Measurements from ENCODE around the gene LUC7L.
A peak's percentile ranks its signal among the peaks of the same experiment; 100 is the strongest.

The LUC7L gene

DNA sequence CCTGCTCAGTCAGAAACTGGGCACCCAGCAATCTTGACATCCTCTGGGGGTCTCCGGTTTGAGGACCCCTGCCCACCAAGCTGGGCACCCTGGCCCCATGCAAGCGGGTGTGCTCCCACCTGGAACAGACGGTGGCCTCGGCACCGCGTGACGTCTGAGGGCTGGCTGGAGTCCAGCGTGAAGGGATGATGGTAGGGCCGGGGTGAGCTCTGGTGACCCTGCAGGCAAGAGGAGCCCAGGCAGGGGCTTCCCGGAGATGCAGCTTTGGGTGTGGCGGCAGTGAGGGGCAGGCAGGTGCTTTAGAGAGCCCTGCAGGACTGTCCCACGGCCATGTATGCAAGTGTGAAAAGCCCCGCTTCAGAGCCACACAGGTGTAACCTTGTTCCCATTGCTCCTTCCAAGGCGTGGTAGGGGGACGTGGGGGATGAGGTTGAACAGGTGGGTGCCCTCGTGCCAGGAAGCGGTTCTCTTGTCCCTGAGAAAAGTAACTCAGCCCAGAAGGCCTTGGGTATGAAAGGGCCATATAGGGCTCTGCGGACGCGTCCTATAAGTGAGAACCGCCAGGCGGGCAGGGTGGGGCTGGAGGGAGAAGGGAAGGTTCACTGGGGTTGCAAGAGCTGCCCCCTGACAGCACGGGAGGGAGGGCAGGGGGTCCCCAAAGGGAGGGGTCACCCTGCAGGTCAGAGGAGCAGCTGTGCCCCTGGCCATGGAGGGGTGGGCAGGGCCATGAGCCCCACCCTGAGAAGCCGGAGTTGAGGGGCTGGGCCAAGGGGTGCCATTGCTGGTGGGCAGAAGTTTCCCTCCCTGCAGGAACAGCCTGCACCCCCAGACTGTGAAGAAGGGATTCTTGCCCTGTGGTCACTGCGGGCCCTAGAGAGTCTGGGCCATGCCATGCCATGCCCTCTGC lies 37.3 kb upstream of the LUC7L start:
- TF ChIP-seq, protein P1, sequence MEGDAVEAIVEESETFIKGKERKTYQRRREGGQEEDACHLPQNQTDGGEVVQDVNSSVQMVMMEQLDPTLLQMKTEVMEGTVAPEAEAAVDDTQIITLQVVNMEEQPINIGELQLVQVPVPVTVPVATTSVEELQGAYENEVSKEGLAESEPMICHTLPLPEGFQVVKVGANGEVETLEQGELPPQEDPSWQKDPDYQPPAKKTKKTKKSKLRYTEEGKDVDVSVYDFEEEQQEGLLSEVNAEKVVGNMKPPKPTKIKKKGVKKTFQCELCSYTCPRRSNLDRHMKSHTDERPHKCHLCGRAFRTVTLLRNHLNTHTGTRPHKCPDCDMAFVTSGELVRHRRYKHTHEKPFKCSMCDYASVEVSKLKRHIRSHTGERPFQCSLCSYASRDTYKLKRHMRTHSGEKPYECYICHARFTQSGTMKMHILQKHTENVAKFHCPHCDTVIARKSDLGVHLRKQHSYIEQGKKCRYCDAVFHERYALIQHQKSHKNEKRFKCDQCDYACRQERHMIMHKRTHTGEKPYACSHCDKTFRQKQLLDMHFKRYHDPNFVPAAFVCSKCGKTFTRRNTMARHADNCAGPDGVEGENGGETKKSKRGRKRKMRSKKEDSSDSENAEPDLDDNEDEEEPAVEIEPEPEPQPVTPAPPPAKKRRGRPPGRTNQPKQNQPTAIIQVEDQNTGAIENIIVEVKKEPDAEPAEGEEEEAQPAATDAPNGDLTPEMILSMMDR (IDR thresholded peaks at IDR 0.05; ENCODE audit: insufficient read depth, low read depth, low read length, missing control alignments) = no peak
- DNase-seq (ENCODE audit: low read depth) = no peak
- no peak overlapping the region for H3K4me3 ChIP-seq (ENCODE audit: low read length)

DNA sequence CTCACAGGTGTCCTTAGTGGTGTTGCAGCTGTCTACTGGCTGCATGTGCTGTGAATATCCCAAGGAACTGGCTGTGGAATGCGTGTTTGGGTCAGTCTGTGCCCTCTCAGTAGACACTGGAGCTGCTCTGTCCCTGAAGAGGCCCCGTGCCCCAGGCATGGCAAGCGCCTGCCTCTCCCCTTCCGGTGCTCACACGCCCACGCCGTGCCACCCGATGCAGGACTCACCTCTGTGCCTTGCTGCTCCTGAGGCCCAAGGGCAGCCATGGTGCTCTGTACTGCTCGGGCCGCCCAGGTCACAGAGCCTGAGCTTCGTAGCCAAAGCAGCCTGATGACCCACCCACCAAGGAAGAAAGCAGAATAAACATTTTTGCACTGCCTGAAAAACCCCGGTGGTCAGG lies 36.5 kb upstream of the LUC7L start:
- TF ChIP-seq, protein P1 (IDR thresholded peaks at IDR 0.05; ENCODE audit: insufficient read depth, low read depth, low read length, missing control alignments) = no peak
- DNase-seq (ENCODE audit: low read depth) = peak; percentile 40
- H3K4me3 ChIP-seq (ENCODE audit: low read length) = no peak overlapping the region

DNA sequence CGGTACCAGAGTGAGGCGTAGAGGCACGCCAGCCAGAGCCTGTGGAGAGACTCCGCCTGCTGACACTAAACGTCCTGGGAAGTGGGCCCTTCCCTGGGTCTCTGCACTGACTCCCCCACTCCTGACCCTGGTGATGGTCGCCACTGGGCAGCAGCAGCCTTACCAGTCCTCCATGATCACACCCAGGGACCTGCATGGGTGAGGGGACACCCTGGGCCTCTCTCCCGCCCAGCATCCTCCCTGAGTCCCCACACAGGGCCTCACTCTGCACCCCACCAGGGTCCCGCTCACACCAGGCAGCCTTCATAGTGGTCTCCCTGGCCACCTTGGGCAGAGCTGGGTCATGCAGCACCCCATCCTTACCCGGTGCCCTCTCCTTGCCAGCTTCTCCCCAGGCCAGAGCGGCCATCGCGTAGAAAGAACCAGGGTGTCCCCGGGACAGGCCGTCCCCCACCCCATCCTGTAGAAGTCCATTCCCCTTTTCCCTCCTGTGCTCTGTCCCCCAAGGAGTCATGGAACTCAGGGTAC lies 35.8 kb upstream of the LUC7L start:
- DNase-seq (ENCODE audit: low read depth) = no peak
- H3K4me3 ChIP-seq (ENCODE audit: low read length) = no peak overlapping the region
- TF ChIP-seq, protein P1 (IDR thresholded peaks at IDR 0.05; ENCODE audit: insufficient read depth, low read depth, low read length, missing control alignments) = no peak

DNA sequence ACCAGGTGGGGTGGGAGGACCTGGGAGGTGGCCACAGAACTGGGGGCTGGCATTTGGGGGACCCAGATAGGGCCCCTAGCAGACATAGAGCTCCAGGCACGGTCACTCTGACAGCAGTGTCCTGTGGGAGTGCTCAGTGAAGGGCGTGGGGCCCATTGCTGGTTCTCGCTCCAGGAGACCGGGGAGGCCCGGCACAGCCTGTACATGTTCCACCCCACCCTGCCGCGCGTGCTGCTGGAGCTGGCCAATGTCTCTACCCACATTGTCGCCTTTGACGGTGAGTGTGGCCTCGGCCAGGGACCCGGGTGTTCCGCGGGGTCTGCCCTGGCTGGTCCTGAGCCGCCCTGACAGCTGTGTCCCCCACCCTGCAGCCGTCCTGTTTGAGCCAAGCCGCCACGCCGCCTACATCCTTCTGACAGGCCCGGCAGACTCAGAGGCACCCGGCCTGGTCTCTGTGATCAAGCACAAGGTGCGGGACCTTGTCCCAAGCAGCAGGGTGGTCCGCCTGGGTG lies 35.2 kb upstream of the LUC7L start:
- no peak overlapping the region for H3K4me3 ChIP-seq (ENCODE audit: low read length)
- TF ChIP-seq, protein P1 (IDR thresholded peaks at IDR 0.05; ENCODE audit: insufficient read depth, low read depth, low read length, missing control alignments) = no peak
- DNase-seq (ENCODE audit: low read depth) = no peak

DNA sequence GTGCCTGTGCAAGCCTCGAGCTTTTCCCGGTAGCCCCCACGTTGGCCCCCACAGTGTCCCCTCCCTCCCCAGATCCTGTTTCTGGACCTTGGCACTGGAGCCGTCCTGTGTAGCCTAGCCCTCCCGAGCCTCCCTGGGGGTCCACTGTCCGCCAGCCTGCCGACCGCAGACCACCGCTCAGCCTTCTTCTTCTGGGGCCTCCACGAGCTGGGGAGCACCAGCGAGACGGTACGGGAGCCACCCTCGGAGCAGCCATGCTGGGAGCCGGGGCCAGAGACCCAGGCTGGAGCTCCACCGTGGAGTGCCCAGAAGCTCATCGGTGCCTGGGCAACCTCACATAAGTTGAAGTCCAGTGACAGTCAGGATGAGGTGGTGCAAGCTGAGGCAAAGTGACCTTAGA lies 34.7 kb upstream of the LUC7L start:
- no peak overlapping the region for H3K4me3 ChIP-seq (ENCODE audit: low read length)
- TF ChIP-seq, protein P1 (IDR thresholded peaks at IDR 0.05; ENCODE audit: insufficient read depth, low read depth, low read length, missing control alignments) = no peak
- no peak for DNase-seq (ENCODE audit: low read depth)

DNA sequence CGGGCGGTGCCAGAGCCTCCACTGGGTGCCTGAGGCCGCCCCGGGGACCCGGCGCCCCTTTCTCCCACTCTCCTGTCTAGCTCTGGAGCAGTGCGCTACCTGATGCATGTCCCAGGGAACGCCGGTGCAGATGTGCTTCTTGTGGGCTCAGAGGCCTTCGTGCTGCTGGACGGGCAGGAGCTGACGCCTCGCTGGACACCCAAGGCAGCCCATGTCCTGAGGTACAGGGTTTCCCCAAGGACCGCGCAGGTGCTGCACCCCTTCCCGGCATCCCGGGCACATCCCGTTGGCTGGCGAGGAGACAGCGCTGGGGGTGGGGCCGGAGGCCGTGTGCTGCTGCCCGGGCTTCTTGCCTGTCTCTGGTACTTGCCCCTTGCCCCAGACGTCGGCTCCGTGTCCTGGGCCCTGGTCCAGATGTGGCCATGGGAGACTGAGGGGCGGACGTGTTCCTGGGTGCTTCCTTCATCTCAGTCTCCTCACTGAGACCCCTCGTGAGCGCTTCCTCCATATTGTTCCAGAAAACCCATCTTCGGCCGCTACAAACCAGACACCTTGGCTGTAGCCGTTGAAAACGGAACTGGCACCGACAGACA lies 34.0 kb upstream of the LUC7L start:
- no peak for DNase-seq (ENCODE audit: low read depth)
- H3K4me3 ChIP-seq (ENCODE audit: low read length) = no peak overlapping the region
- TF ChIP-seq, protein P1 (IDR thresholded peaks at IDR 0.05; ENCODE audit: insufficient read depth, low read depth, low read length, missing control alignments) = no peak

Measured in epithelial cell of esophagus (primary cell).